NCI-H2081 treated with DMSO at 0.1 percent for 48 hours (cell line): ENCODE results near the gene TRIM24.
"Not testable (repeated sequence)": the region's sequence is repeated elsewhere in the genome, so short reads cannot be mapped to it uniquely, and the experiment has no call there.

Source experiments
- DNase-seq: peaks from one replicate; lab custom pipeline; 2025; lab: John Stamatoyannopoulos, UW

The TRIM24 gene

DNA sequence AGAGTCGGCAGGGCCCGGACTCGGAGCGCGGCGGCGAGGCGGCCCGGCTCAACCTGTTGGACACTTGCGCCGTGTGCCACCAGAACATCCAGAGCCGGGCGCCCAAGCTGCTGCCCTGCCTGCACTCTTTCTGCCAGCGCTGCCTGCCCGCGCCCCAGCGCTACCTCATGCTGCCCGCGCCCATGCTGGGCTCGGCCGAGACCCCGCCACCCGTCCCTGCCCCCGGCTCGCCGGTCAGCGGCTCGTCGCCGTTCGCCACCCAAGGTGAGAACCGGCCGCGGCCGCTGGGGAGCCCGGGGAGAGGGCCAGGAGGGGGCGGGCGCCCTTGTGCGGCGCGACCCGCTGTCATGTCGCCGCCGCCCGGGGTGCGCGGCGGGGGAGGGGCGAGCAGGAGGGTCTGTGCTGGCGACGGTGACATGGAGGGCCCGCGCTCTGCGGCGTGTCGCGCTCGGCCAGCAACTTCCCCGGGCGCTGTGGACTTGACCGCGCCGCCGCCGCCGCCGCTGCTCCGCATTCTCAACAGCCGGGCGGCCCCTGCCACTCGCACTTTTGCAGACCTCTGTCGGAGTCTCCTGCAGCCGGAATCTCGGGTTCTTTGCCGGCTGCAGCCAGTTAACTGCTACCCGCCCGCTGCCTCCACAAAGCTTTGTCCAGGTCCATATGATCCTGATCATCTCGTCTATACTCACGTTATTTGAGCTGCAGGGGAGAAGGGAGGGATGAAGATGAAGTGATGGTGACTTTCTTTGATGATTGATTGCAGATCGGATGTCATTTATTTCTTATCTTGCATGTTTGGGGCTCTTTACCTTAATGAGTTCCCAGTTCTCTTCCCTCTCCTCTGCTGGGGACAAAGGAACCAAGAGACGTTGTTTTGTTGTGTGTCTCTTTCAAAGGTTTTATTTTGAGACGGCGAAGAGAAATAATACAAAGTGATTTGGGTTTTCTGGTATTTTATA lies 869 bp downstream of the TRIM24 start:
- DNase-seq: no peak

DNA sequence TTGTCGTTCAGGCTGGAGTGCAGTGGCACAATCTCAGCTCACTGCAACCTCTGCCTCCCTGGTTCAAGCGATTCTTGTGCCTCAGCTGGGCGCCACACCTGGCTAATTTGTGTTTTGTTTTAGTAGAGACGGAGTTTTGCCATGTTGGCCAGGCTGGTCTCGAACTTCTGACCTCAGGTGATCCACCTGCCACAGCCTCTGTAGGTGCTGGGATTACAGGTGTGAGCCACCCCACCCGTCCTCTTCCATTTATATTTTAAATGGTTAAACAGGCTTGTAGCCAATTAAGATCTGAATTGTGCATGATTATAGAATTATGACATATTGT lies 3.2 kb downstream of the TRIM24 start:
- not testable (repeated sequence) for DNase-seq

DNA sequence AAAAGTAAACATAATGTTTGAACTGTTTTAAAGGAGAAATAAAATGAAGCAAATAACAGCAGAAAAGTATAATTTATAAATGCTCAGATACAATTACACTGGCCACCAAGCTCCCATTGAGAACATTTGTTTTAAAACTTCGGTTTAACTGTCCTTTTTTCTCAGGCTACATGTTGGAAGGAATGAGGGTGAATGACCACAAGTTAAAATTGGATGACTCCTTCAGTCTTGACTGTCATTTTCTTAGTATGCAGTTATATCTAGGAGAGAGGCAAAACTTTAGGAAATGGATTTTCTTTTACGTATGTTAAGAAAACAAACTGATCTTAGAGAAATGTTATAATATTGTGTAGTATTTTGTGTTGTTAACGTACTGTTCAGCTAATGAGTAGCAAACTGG lies 5.0 kb downstream of the TRIM24 start:
- no peak for DNase-seq

DNA sequence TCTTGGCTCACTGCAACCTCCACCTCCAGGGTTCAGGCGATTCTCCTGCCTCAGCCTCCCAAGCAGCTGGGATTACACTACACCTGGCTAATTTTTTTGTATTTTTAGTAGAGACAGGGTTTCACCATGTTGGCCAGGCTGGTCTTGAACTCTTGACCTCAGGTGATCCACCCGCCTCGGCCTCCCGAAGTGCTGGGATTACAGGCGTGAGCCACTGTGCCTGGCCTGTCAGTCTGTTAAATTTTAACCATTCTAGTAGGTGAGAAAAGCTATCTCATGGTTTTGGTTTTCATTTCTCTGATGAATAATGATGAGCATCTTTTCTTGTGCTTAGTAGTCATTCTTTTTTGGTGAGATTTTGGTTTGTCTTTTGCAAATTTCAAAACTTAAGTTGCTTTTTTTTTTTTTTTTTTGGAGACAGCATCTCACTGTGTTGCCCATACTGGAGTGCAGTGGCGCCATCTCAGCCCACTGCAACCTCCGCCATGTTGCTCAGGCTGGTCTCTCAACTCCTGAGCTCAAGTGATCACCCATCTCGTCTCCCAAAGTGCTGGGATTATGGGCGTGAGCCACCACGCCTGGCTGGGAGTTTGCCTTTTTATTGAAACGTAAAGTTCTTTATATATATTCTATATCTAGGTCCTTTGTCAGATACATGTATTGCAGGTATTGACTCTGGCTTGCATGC lies 6.2 kb downstream of the TRIM24 start:
- DNase-seq: not testable (repeated sequence)

DNA sequence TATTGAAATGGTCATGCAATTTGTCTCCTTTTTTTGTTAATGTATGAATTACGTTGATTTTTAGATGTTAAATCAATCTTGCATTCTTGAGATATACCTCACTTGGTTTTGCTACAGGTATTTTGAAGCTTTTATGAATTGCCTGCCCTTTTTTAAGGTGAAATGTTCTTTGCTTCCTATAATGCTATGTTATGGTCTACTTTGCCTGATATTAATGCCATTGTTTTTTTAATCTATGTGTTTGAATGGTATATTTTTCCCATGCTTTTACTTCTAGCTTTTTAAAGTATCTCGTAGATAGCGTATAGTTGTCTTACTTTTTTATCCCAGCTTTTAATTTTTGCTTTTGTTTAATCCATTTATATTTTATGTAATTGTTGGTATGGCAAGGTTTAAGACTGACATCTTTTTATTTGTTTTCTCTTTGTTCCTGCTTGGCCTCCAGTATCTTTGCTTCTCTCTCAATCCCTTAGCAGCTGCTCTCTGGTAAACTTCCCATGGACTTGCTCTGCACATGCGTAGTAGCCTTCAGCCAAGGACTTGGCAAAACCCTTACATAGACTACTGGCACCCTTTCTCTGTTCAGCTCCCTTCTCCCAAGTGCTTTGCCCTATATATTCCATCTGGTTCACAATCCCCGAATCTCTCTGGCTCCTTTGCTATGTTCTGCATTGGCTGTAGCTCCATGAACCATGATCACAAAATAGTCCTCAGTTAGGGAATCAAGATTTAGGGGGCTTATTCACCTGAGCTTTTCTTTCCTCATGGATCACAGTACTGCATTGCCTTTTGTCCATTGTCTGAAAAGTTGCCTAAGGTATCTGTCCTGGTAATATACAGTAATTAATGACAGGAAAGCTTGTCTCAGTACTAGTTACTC lies 8.4 kb downstream of the TRIM24 start:
- no peak for DNase-seq

DNA sequence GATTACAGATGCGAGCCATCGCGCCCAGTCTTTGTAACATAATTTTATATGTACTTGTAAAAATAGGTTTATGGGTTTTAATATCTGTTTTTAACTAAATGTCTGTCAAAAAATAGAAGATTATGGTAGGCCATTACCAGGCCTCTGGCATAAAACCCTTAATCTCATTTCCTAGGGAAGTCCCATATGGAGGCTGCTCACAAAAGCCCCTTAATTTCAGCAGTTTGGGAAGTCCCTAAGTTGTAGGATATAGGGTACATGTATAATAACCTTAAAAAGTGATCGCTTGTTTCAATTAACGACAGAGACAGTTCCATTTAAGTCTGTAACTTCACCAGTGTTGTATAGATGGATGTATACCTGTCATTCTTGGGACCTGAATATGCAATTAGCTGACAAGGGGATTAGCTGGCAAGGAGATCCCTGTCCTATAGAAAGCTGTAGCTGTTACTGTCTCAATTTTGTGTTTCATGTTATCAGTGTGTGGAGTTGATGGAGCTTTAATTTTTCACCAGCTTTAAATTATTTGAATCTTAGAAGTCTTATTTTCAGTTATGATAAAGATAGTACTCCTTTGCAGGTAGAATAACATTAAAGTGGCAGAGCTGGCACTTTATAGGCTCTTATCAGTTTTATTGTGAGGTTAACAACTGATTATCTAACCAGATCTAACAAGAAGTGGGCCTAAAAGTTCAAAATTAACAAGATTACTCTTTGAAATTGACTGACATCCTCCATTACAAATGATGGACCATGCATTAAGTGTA lies 10.5 kb downstream of the TRIM24 start:
- DNase-seq: no peak

DNA sequence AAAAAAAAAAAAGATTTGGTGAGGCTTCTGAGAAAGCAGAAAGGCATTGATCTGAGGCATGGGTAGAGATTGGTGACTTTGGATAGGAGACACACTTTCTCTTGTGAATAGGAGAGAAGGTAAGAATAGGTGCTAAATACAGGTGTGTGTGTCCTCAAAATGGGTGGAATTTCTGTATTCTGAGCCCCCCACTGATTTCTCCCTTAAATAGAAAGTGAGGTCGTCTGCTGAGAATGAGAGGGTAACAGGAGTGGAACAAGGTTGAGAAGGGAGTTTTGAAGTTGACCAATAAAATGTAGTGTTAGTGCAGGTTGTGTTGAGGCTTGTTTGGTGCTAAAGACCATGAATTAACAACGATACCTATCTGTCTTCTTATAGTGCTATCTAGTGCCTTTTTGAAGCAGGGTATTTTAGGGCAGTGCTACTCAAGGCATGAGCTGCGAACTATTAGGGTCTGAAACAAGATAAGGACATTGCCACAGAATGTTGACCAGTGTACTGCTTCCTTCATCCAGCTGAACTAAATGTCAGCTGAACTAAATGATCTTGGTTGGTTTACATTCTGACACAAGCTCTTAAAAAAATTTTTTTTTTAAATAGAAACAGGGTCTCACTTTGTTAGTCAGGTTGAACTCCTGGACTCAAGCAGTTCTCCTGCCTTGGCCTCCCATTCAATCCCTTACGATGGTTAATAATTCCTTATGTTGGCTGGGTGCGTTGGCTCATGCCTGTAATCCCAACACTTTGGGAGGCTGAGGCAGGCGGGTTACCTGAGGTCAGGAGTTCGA lies 12.4 kb downstream of the TRIM24 start:
- DNase-seq: no peak

DNA sequence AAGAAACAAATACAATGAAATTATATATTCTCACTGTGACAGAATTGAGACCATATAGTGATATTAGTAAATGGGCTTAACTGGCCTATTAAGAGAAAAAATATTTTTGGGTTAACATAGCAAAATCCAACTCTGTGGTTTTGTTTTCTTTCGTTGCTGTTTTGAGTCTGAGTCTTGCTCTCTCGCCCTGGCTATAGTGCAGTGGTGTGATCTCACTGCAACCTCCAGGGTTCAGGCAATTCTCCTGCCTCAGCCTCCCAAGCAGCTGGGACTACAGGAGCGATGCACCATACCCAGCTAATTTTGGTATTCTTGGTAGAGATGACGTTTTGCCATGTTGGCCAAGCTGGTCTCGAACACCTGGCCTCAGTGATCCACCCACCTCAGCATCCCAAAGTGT lies 15.3 kb downstream of the TRIM24 start:
- no peak for DNase-seq

DNA sequence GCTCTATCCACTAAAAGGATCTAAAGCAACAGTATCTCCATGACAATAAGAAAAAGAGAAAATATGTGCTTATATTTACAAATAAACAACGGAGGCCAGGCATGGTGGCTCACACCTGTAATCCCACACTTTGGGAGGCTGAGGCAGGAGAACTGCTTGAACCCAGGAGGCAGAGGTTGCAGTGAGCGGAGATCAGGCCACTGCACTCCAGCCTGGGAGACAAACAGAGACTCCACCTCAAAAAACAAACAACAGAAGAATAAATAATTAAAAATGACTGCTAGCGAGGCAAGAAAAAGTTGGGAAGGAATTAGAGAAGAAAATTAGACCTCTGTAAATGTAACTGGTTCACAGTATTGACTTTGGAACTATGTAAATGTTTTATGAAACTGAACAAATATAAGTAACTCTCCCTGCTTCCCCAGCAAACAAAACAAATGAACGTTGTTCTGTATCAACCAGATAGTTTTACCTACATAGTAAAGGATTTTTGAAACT lies 17.1 kb downstream of the TRIM24 start:
- DNase-seq: no peak

DNA sequence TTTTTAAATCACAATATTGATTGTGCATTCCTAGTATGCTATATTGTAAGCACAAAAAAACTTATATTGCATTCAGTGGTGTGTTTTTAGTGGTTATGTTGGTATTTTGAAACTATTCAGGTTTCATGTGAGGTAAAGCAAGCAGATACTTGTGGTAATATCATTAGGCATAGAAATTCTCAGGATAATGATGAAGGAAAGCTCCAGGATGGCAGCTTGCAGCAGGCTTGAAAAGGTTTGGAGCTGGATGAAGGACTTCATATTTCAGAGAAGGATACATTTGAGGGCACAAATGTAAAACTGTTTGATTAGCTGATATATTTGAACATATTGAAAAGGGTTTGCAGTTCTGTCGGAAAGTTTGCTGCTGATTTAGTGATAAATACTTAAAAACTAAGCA lies 17.5 kb downstream of the TRIM24 start:
- DNase-seq: no peak

DNA sequence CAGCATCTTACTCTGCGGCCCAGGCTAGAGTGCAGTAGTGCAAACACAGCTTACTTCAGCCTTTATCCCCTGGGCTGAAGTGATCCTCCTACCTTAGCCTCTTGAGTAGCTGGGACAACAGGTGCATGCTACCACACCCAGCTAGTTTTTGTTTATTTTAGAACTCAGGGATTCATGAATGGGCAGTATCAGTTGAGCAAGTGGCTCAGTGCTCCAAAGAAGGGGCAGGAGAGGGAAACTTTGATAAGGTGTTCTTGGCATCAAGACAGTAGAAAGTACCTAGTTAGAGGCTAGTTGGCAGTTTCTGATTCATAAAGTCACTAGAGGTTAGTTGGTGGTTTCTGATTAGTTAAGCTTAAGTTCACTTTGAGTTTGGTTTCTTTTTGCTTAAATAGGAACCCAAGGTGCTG lies 18.4 kb downstream of the TRIM24 start:
- DNase-seq: no peak

DNA sequence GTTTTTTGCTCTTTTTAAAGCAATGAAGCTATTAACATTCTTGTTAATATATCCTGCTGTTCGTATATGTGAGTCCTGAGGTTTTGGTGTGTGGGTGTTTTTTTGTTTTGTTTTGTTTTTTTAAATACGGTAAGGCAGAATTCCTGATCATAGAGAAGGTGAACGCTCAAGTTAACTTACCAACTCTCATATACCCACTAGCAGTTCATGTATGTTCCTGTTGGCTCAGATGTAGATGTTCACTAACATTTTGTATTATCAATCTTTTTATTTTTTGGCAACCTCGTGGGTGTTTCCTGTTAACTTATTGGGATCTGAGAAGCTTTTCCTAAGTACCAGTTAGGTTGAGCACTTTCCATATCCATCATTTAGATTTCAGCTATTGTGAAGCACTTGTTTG lies 20.5 kb downstream of the TRIM24 start:
- DNase-seq: no peak

DNA sequence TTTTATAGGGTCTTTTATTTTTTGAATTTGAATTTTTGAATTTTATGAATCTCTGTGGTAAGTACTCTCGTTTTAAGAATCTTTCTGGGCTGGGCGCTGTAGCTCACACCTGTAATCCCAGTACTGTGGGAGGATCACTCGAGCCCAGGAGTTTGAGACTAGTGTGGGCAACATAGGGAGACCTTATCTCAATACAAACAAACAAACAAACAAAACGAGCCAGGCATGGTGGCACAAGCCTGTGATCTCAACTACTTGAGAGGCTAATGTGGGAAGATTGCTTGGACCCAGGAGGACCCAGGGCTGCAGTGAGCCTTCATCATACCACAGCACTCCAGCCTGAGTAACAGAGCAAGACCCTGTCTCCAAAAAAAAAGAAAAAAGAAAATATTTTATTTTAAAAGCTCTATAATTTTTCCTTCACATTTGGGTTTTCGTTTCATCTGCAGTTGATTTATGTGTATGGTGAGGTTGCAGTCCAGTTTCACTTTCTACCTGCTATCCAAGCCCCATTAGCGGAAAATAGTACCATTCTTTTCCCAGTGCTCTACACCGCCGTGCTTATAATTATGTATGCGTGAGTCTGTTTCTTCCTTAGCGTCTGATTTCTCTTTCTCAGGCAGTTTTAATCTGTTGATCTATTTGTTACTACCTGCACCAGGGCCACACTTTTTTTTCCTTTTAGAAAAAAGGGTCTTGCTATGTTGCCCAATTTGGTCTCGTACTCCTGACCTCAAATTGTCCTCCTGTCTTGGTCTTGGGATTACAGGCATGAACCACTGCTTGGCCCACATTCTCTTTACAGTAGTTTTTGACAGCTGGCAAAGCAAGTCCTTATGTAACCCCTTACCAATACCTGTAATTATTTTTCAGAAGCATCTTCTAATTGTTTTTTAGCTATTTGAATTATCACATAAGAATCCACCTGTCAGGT lies 21.7 kb downstream of the TRIM24 start:
- no peak for DNase-seq

DNA sequence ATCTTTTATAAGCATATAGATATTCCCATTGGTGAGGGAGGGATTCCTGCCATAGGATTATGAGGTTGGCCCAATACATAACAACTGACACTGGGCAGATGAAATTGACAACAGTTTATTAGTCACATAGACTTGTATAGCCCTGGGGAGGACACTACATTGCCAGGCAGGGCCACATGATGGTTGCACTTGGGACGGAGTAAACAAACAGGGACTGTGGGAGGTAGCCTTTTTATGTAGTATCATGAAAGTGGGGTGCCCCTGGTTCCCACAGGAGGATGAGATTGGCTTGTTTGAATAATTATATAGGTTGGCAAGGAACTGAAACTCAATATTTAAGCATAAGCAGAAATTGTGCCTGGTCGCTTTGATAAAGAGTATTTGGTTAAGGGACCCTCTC lies 23.5 kb downstream of the TRIM24 start:
- DNase-seq: no peak

DNA sequence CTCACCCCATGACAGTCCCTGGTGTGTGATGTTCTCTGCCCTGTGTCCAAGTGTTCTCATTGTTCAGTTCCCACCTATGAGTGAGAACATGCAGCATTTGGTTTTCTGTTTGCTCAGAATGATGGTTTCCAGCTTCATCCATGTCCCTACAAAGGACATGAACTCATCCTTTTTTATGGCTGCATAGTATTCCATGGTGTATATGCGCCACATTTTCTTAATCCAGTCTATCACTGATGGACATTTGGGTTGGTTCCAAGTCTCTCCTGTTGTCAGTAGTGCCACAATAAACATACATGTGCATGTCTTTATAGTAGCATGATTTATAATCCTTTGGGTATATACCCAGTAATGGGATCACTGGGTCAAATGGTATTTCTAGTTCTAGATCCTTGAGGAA lies 25.4 kb downstream of the TRIM24 start:
- not testable (repeated sequence) for DNase-seq

DNA sequence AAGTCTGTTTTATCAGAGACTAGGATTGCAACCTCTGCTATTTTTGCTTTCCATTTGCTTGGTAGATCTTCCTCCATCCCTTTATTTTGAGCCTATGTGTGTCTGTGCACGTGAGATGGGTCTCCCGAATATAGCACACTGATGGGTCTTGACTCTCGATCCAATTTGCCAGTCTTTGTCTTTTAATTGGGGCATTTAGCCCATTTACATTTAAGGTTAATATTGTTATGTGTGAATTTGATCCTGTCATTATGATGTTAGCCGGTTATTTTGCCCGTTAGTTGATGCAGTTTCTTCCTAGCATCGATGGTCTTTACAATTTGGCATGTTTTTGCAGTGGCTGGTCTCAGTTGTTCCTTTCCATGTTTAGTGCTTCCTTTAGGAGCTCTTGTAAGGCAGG lies 29.1 kb downstream of the TRIM24 start:
- not testable (repeated sequence) for DNase-seq

DNA sequence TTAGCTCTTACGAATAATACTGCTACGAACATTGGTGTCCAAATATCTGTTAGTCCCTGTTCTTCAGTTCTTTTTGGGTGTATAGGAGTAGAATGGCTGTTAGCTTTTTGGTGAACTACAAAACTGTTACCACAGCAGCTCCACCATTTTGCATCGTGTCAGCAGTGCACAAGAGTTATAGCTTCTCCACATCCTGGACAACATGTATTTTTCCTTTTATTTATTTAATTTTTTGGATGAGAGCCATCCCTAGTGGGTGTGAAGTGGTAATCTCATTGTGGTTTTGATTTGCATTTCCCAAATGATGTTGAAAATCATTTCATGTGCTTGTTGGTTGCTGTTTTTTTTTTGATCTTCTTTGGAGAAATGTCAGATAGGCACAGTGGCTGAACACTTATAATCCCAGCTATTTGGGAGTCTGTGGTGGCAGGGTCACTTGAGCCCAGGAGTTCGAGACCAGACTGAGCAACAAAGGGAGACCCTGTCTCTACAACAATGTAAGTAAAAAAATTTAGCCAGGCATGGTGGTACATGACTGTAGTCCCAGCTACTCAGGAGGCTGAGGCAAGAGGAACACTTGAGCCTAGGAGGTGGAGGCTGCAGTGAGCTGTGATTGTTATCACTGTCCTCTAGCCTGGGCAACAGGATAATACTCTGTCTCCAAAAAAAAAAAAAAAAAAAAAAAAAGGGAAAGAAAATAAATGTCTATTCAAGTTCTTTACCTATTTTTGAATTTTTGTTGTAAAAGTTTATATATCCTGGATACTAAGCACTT lies 31.7 kb downstream of the TRIM24 start:
- no peak for DNase-seq

DNA sequence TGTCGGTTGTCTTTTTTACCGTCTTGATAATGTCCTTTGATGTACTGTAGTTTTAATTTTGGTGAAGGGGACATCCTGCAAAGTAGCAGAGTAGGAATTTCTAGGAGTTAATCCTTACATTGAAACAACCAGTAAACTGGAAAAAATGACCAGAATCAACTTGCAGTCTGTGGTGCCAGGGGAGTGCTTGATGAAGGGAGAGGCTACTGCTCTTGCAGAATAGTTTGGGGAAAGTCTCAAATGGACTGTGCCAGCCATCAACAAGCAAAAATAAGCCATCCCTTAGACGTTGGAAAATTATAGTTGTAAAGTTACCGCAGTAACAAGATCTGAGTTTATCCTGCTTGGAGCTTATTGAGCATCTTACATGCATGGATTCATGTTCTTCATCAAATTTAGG lies 32.4 kb downstream of the TRIM24 start:
- DNase-seq: no peak

DNA sequence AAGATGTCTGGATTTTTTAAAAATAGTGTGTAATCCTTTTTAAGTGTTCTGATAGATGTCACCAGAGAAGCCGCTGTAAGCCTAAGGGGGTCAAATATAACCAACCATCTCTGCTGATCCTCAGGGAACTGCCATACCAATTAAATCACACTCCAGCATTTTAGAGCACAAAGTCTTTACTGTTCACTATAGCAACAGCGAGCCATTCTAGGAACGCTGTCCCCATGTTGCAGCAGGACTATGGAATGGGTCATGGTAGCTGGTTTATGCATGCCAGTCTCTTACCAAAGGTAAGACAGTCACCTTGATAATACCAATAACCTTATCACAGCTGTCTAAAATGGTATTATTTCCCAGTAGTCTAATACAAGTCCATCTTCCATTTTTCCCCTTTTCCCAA lies 33.5 kb downstream of the TRIM24 start:
- no peak for DNase-seq
